HCT116 (cell line): ENCODE data around the gene ASCC1. TPM values are rescaled to one million over a fixed set of nuclear protein-coding genes. Genes with fewer than 3 reads are reported as not detected.

Experiments
- ATAC-seq: fragments of 200-7000 bp; cut with Tn5 transposase; 2 replicates; pipeline ENCODE4 v1.9.1; 2020; ENCODE audit warnings: mild to moderate bottlenecking, moderate library complexity
- BruUV-seq: library from RNA; stranded (reverse); fragments of 400-500 nt; replicated peaks from 2 replicates; lab custom pipeline; 2021; lab: Mats Ljungman, UMichigan
- CTCF ChIA-PET: fragments of 300-600 bp; sonication (Branson Sonifier 250); formaldehyde crosslinking; loops from one replicate; lab custom pipeline; 2021; ENCODE audit warnings: antibody characterized with exemption; lab: Charles Lee
- POLR2A ChIA-PET: fragments of 300-600, 350-600 bp; sonication (Branson Sonifier 250); formaldehyde crosslinking; loops from one replicate; lab custom pipeline; 2021; ENCODE audit warnings: antibody characterized with exemption; lab: Charles Lee
- RAD21 ChIA-PET, 2 experiments: fragments of 300-600 bp; sonication (Branson Sonifier 250); formaldehyde crosslinking; loops; one replicate each; lab custom pipeline; 2023; ENCODE audit warnings: low total read pairs in 2 of 2; ENCODE audit not compliant: uncharacterized antibody in 2 of 2, unreplicated experiment in 2 of 2, low non-redundant PET in 1 of 2; lab: Charles Lee
- DNase-seq: peaks from one replicate; pipeline ENCODE4 v3.0.0-alpha.2; 2010; ENCODE audit warnings: low read depth, low spot score
- H2AFZ ChIP-seq: fragments of 200-600 bp; shearing (Covaris generic), sonication (generic); 2 replicates; pipeline ENCODE4 v1.6.1; 2017; ENCODE audit warnings: low read depth, mixed run types, mixed read lengths, antibody characterized with exemption, low read length; ENCODE audit not compliant: poor library complexity, severe bottlenecking
- H3K27ac ChIP-seq: 2 replicates; pipeline ENCODE4 v1.5.1; 2012; ENCODE audit warnings: low read depth, low read length
- H3K27me3 ChIP-seq: fragments of 200-600 bp; sonication (generic); 2 replicates; pipeline ENCODE4 v1.6.1; 2016; ENCODE audit warnings: mixed run types, low read length, mixed read lengths; ENCODE audit not compliant: insufficient read depth
- H3K36me3 ChIP-seq, 2 experiments: fragments of 200-500 bp in 1 of 2; fragments of 200-600 bp in 1 of 2; sonication (Bioruptor generic) in 1 of 2; sonication (generic) in 1 of 2; 2 replicates each; pipeline versions ENCODE4 v1.5.1 to v1.6.1; 2014 to 2016; ENCODE audit warnings: low read length in 2 of 2, inconsistent platforms in 1 of 2, mixed read lengths in 1 of 2, mixed run types in 1 of 2; ENCODE audit not compliant: insufficient read depth in 2 of 2, control insufficient read depth in 1 of 2
- H3K4me1 ChIP-seq, 2 experiments: fragments of 200-600 bp in 1 of 2; sonication (generic) in 1 of 2; 2 replicates each; pipeline versions ENCODE4 v1.5.1 to v1.6.1; 2012 to 2017; ENCODE audit warnings: low read length in 2 of 2, inconsistent platforms in 1 of 2, mild to moderate bottlenecking in 1 of 2, mixed read lengths in 1 of 2, mixed run types in 1 of 2, moderate library complexity in 1 of 2; ENCODE audit not compliant: insufficient read depth in 2 of 2, control insufficient read depth in 1 of 2
- H3K4me2 ChIP-seq: fragments of 200-600 bp; sonication (generic); 2 replicates; pipeline ENCODE4 v1.6.1; 2017; ENCODE audit warnings: mixed run types, low read length, mixed read lengths
- H3K4me3 ChIP-seq, 2 experiments: fragments of 200-600 bp in 1 of 2; sonication (generic) in 1 of 2; replicated peaks in 1 of 2; 2 replicates each; pipeline ENCODE4 v1.5.1; 2011 to 2016; ENCODE audit warnings: low read length in 2 of 2, control low read depth in 1 of 2, low read depth in 1 of 2, mild to moderate bottlenecking in 1 of 2, mixed read lengths in 1 of 2, mixed run types in 1 of 2
- H3K79me2 ChIP-seq: fragments of 200-600 bp; sonication (generic); 2 replicates; pipeline ENCODE4 v1.6.1; 2017; ENCODE audit warnings: mild to moderate bottlenecking, mixed run types, low read length, moderate library complexity, mixed read lengths; ENCODE audit not compliant: insufficient read depth
- H3K9ac ChIP-seq: fragments of 200-600 bp; sonication (generic); 2 replicates; pipeline ENCODE4 v1.6.1; 2016; ENCODE audit warnings: low read length, mixed read lengths
- H3K9me2 ChIP-seq: fragments of 200-600 bp; sonication (generic), shearing (Covaris generic); 2 replicates; pipeline ENCODE4 v1.6.1; 2017; ENCODE audit warnings: mixed run types, mild to moderate bottlenecking, moderate library complexity; ENCODE audit not compliant: insufficient read depth
- H3K9me3 ChIP-seq, 2 experiments: fragments of 200-500 bp in 1 of 2; fragments of 200-600 bp in 1 of 2; sonication (Bioruptor generic) in 1 of 2; sonication (generic) in 1 of 2; 2 replicates each; pipeline ENCODE4 v1.6.1; 2014 to 2017; ENCODE audit warnings: low read length in 2 of 2, mixed read lengths in 2 of 2, inconsistent platforms in 1 of 2, low read depth in 1 of 2, mild to moderate bottlenecking in 1 of 2, mixed run types in 1 of 2, moderate library complexity in 1 of 2; ENCODE audit not compliant: control insufficient read depth in 1 of 2, insufficient read depth in 1 of 2
- H4K20me1 ChIP-seq: fragments of 200-600 bp; sonication (generic), shearing (Covaris generic); 2 replicates; pipeline ENCODE4 v1.6.1; 2017; ENCODE audit warnings: mixed run types, mild to moderate bottlenecking, moderate library complexity; ENCODE audit not compliant: insufficient read depth
- ATF3 ChIP-seq: IDR thresholded peaks from 2 replicates; pipeline ENCODE4 v1.6.1; 2012
- CBX3 ChIP-seq: IDR thresholded peaks from 2 replicates; pipeline ENCODE4 v1.6.1; 2012; ENCODE audit warnings: low read depth
- CTCF ChIP-seq, 3 experiments: fragments of 200-600 bp in 1 of 3; sonication (generic) in 1 of 3; IDR thresholded peaks in 2 of 3; conservative IDR thresholded peaks in 1 of 3; 2 replicates each; pipeline ENCODE4 v1.5.1; 2012 to 2017; ENCODE audit warnings: low read depth in 2 of 3, low read length in 2 of 3, antibody characterized with exemption in 1 of 3, borderline replicate concordance in 1 of 3, control low read depth in 1 of 3, mild to moderate bottlenecking in 1 of 3, mixed read lengths in 1 of 3, mixed run types in 1 of 3, moderate library complexity in 1 of 3; ENCODE audit not compliant: insufficient read depth in 1 of 3
- EZH2phosphoT487 ChIP-seq: fragments of 200-600 bp; IDR thresholded peaks from 2 replicates; pipeline ENCODE4 v1.6.1; 2018; ENCODE audit warnings: antibody characterized with exemption, borderline replicate concordance
- JUND ChIP-seq: IDR thresholded peaks from 2 replicates; pipeline ENCODE4 v1.6.1; 2012
- POLR2AphosphoS5 ChIP-seq: IDR thresholded peaks from 2 replicates; pipeline ENCODE4 v1.6.1; 2011; ENCODE audit warnings: mild to moderate bottlenecking, low read depth, low read length, moderate library complexity
- SP1 ChIP-seq: IDR thresholded peaks from 2 replicates; pipeline ENCODE4 v1.6.1; 2012; ENCODE audit warnings: low read depth
- SRF ChIP-seq: IDR thresholded peaks from 2 replicates; pipeline ENCODE4 v1.6.1; 2012; ENCODE audit warnings: low read depth
- TCF7L2 ChIP-seq: IDR thresholded peaks from 2 replicates; pipeline ENCODE4 v1.7.0; 2011; ENCODE audit warnings: borderline replicate concordance, inconsistent platforms; ENCODE audit not compliant: insufficient read depth, insufficient read length; ENCODE audit errors: extremely low read depth
- YY1 ChIP-seq: IDR thresholded peaks from 2 replicates; pipeline ENCODE4 v1.6.1; 2011; ENCODE audit warnings: low read length, low read depth, moderate library complexity, mild to moderate bottlenecking; ENCODE audit not compliant: insufficient replicate concordance; ENCODE audit errors: extremely low read depth
- ZBTB33 ChIP-seq: IDR thresholded peaks from 2 replicates; pipeline ENCODE4 v1.6.1; 2011; ENCODE audit warnings: mild to moderate bottlenecking, low read length, moderate library complexity; ENCODE audit not compliant: insufficient replicate concordance; ENCODE audit errors: extremely low read depth
- ZFX ChIP-seq: fragments of 450-650 bp; IDR thresholded peaks from 2 replicates; pipeline ENCODE4 v1.6.1; 2017
- ZNF274 ChIP-seq: fragments of 200-500 bp; sonication (Bioruptor generic); IDR thresholded peaks from 2 replicates; pipeline ENCODE4 v1.6.1; 2014; ENCODE audit warnings: mild to moderate bottlenecking, low read depth, low read length, inconsistent platforms
- intact Hi-C: fragments of 100-400 bp; cut with micrococcal nuclease; formaldehyde crosslinking; loops from 2 replicates; pipeline ENCODE4 v1.10.0; 2022
- total RNA-seq: library from RNA; stranded (reverse); gene quantifications from one replicate; pipeline ENCODE4 v1.2.1, GENCODE V29; 2021; ENCODE audit not compliant: unreplicated experiment

Gene ASCC1
- total RNA-seq, 1 experiment from 2014 or later, result 34.5 TPM

- Histone ChIP-seq H3K9ac (no peak overlapping the region), H3K79me2 (no peaks in the 10 kb centered on the region), H3K9me2 (no peaks in the 10 kb centered on the region), H2AFZ (no peak overlapping the region), H4K20me1 (no peaks in the 10 kb centered on the region), H3K36me3 (no peaks in the 10 kb centered on the region), H3K27me3 (no peaks in the 10 kb centered on the region), H3K9me3 (no peaks in the 10 kb centered on the region), H3K4me3 (no peak overlapping the region), H3K4me1 (no peaks in the 10 kb centered on the region), H3K27ac (no peak overlapping the region), H3K4me2 (no peak overlapping the region)
- POLR2A ChIA-PET, result no interaction called here
- RAD21 ChIA-PET, result no interaction called here
- no peak for DNase-seq
- CTCF ChIA-PET, result no interaction called here
- ATAC-seq, result no peak
- intact Hi-C loops, result no loop called here
- BruUV-seq, result no TSS peak
- TF ChIP-seq ATF3, result no peak
- TF ChIP-seq ZBTB33, result no peak
Measured at GRCh38 chr10:72146559-72147323, 69.3 kb downstream of the ASCC1 start.

GRCh38 chr10:72146071-72146470 is 70.0 kb downstream of the ASCC1 start:
- no peaks in the 10 kb centered on the region for H3K27me3 ChIP-seq
- no peaks in the 10 kb centered on the region for H3K4me1 ChIP-seq
- no peaks in the 10 kb centered on the region for H4K20me1 ChIP-seq
- H3K4me3 ChIP-seq, result no peak overlapping the region
- no peaks in the 10 kb centered on the region for H3K9me3 ChIP-seq
- no peaks in the 10 kb centered on the region for H3K36me3 ChIP-seq
- intact Hi-C loops, result no loop called here
- H3K79me2 ChIP-seq, result no peaks in the 10 kb centered on the region
- no peak overlapping the region for H3K9ac ChIP-seq
- POLR2A ChIA-PET, result no interaction called here
- no peak overlapping the region for H2AFZ ChIP-seq
- no peaks in the 10 kb centered on the region for H3K9me2 ChIP-seq
- BruUV-seq, result no TSS peak
- DNase-seq, result no peak
- CTCF ChIA-PET, result no interaction called here
- H3K27ac ChIP-seq, result no peak overlapping the region
- RAD21 ChIA-PET, result no interaction called here
- no peak for ATAC-seq
- no peak overlapping the region for H3K4me2 ChIP-seq
- TF ChIP-seq SRF (no peak), CBX3 (no peak), POLR2AphosphoS5 (no peak), SP1 (no peak), ZFX (no peak), CTCF (IDR thresholded peaks at IDR 0.05 in 2 of 3, conservative IDR thresholded peaks at IDR 0.05 in 1 of 3; ENCODE audit: borderline replicate concordance in 1 of 3, insufficient read depth in 1 of 3, low read depth in 2 of 3, low read length in 2 of 3) (no peak), JUND (no peak), TCF7L2 (no peak), ZNF274 (no peak), YY1 (no peak), EZH2phosphoT487 (no peak)
